ENCODE measurements around the gene YPEL2. TPM values are rescaled to one million over a fixed set of nuclear protein-coding genes. Genes with fewer than 3 reads are reported as not detected.

YPEL2 gene
- total and polyA plus RNA-seq, 2 donors (not counting 3 experiments of a cell fraction or from before 2014, with no cell fraction given): 36.5 to 66.8 TPM

- H4K20me1 ChIP-seq (replicated peaks; ENCODE audit: control insufficient read depth, extremely low read depth, insufficient read depth, low read length): no peaks in the 10 kb centered on the region
- H3K4me3 ChIP-seq (replicated peaks in 1 of 3; ENCODE audit: insufficient read depth in 1 of 3, low read depth in 1 of 3, low read length in 3 of 3): no peak overlapping the region
- H3K27me3 ChIP-seq (ENCODE audit: control insufficient read depth in 2 of 2, insufficient read depth in 2 of 2, low read length in 2 of 2): no peaks in the 10 kb centered on the region
- no peak for DNase-seq (ENCODE audit: low read depth, low spot score)
- BruUV-seq (replicated peaks): no TSS peak
- H3K27ac ChIP-seq (ENCODE audit: insufficient read depth, low read depth, low read length): no peak overlapping the region
- TF ChIP-seq GATA2 (IDR thresholded peaks at IDR 0.05; ENCODE audit: insufficient read depth, insufficient read length, low read depth, low read length): no peak
- TF ChIP-seq EZH2 (IDR thresholded peaks at IDR 0.05; ENCODE audit: borderline replicate concordance, low read depth, low read length, severe bottlenecking): no peak
- no peak for TF ChIP-seq CTCF (IDR thresholded peaks at IDR 0.05; ENCODE audit: extremely low read depth in 1 of 2, insufficient read depth in 1 of 2, low read depth in 1 of 2, low read length in 2 of 2)
- TF ChIP-seq MYC (IDR thresholded peaks at IDR 0.05; ENCODE audit: low read depth, low read length): no peak
- TF ChIP-seq POLR2A (IDR thresholded peaks at IDR 0.05; ENCODE audit: low read depth, low read length): no peak
- no peak for TF ChIP-seq FOS (IDR thresholded peaks at IDR 0.05; ENCODE audit: borderline replicate concordance, insufficient read depth, low read length)
- no peak for TF ChIP-seq JUN (IDR thresholded peaks at IDR 0.05; ENCODE audit: borderline replicate concordance, insufficient read depth, insufficient read length, low read depth)
- TF ChIP-seq, protein P1, sequence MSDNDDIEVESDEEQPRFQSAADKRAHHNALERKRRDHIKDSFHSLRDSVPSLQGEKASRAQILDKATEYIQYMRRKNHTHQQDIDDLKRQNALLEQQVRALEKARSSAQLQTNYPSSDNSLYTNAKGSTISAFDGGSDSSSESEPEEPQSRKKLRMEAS (IDR thresholded peaks at IDR 0.05; ENCODE audit: insufficient read depth, insufficient read length): no peak
- no peak for TF ChIP-seq POLR2AphosphoS5 (IDR thresholded peaks at IDR 0.05; ENCODE audit: insufficient read depth, low read depth, low read length)
- peaks cover 48% of the 10 kb centered on the region for H3K4me1 ChIP-seq (ENCODE audit: control insufficient read depth, extremely low read depth, insufficient read depth, low read length)
- no peak overlapping the region for H3K9ac ChIP-seq (replicated peaks; ENCODE audit: extremely low read depth, insufficient read depth, low read length)
- dilution Hi-C loops (cut with MboI; ENCODE audit: extremely low pct_ligation_motif_present, low sequenced_read_pairs): no loop called here
- no peaks in the 10 kb centered on the region for H3K9me1 ChIP-seq (replicated peaks; ENCODE audit: control insufficient read depth, extremely low read depth, insufficient read depth, low read length)
- no peak for FAIRE-seq
- intact Hi-C loops (cut with micrococcal nuclease): loop anchor here (2.0 kb wide), 1 partner anchor 35 kb away; no protein-coding TSS in a partner anchor
- H3K9me3 ChIP-seq (replicated peaks; ENCODE audit: control insufficient read depth, insufficient read depth, low read length): no peaks in the 10 kb centered on the region
- H3K4me2 ChIP-seq (ENCODE audit: insufficient read depth, low read length): no peak overlapping the region
- H3K79me2 ChIP-seq (ENCODE audit: control insufficient read depth, insufficient read depth, low read length): peaks cover 27% of the 10 kb centered on the region
- ChIA-PET POLR2A (no interaction called here), CTCF (no interaction called here)
- peaks cover 5 to 10% of the 10 kb centered on the region in 2 experiments for H3K36me3 ChIP-seq (ENCODE audit: control insufficient read depth in 2 of 2, extremely low read depth in 1 of 2, insufficient read depth in 2 of 2, low read length in 2 of 2)
- H2AFZ ChIP-seq (ENCODE audit: low read depth, low read length): no peak overlapping the region
These were observed 36.2 kb downstream of the YPEL2 start for GRCh38 chr17:59367657-59368045.
